Endothelial cell (in vitro differentiated cells): ENCODE results near the gene RAB28. TPM values are rescaled to one million over a fixed set of nuclear protein-coding genes. Genes with fewer than 3 reads are reported as not detected.

ENCODE experiments used
- DNase-seq: peaks from one replicate; pipeline ENCODE4 v3.0.0; 2021; ENCODE audit warnings: low spot score
- H3K27ac Mint-ChIP-seq: one replicate; pipeline ENCODE4 v1.8.0; 2021; ENCODE audit warnings: mixed read lengths, inconsistent platforms; ENCODE audit not compliant: unreplicated experiment
- H3K27me3 Mint-ChIP-seq: one replicate; pipeline ENCODE4 v1.8.0; 2021; ENCODE audit warnings: mild to moderate bottlenecking, moderate library complexity, mixed read lengths, inconsistent platforms; ENCODE audit not compliant: unreplicated experiment
- H3K36me3 Mint-ChIP-seq: one replicate; pipeline ENCODE4 v1.8.0; 2021; ENCODE audit warnings: mild to moderate bottlenecking, low read depth, mixed read lengths, inconsistent platforms; ENCODE audit not compliant: unreplicated experiment
- H3K4me1 Mint-ChIP-seq: one replicate; pipeline ENCODE4 v1.8.0; 2021; ENCODE audit warnings: mild to moderate bottlenecking, mixed read lengths, inconsistent platforms; ENCODE audit not compliant: unreplicated experiment
- H3K4me3 Mint-ChIP-seq: one replicate; pipeline ENCODE4 v1.8.0; 2021; ENCODE audit warnings: mild to moderate bottlenecking, mixed read lengths, inconsistent platforms; ENCODE audit not compliant: unreplicated experiment
- H3K9me3 Mint-ChIP-seq: one replicate; pipeline ENCODE4 v1.8.0; 2021; ENCODE audit warnings: mixed read lengths, inconsistent platforms; ENCODE audit not compliant: unreplicated experiment
- total RNA-seq: library from RNA; stranded (reverse); fragmentation: NEBNext Ultra II Directional; extraction: Animal tissue kit (Norgen Biotek cat#: 25700); gene quantifications from one replicate; pipeline ENCODE4 v1.2.1, GENCODE V29; 2021; ENCODE audit not compliant: unreplicated experiment
- TF ChIP-seq, protein P1 (sequence below): fragments of 200-600 bp; sonication (generic); IDR thresholded peaks from one replicate; pipeline ENCODE4 v1.5.0; 2021; ENCODE audit warnings: antibody characterized with exemption; ENCODE audit not compliant: unreplicated experiment

RAB28 gene
- total RNA-seq, 1 donor from 2014 or later = 17.5 TPM

GRCh38 chr4:13511101-13511500 lies 27.0 kb upstream of the RAB28 start:
- H3K36me3 Mint-ChIP-seq = no peaks in the 10 kb centered on the region
- H3K4me3 Mint-ChIP-seq = no peak overlapping the region
- TF ChIP-seq, protein P1, sequence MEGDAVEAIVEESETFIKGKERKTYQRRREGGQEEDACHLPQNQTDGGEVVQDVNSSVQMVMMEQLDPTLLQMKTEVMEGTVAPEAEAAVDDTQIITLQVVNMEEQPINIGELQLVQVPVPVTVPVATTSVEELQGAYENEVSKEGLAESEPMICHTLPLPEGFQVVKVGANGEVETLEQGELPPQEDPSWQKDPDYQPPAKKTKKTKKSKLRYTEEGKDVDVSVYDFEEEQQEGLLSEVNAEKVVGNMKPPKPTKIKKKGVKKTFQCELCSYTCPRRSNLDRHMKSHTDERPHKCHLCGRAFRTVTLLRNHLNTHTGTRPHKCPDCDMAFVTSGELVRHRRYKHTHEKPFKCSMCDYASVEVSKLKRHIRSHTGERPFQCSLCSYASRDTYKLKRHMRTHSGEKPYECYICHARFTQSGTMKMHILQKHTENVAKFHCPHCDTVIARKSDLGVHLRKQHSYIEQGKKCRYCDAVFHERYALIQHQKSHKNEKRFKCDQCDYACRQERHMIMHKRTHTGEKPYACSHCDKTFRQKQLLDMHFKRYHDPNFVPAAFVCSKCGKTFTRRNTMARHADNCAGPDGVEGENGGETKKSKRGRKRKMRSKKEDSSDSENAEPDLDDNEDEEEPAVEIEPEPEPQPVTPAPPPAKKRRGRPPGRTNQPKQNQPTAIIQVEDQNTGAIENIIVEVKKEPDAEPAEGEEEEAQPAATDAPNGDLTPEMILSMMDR = no peak
- no peaks in the 10 kb centered on the region for H3K9me3 Mint-ChIP-seq
- no peak overlapping the region for H3K27ac Mint-ChIP-seq
- DNase-seq = no peak
- H3K4me1 Mint-ChIP-seq = peaks cover 10% of the 10 kb centered on the region
- H3K27me3 Mint-ChIP-seq = peaks cover 1% of the 10 kb centered on the region

DNA sequence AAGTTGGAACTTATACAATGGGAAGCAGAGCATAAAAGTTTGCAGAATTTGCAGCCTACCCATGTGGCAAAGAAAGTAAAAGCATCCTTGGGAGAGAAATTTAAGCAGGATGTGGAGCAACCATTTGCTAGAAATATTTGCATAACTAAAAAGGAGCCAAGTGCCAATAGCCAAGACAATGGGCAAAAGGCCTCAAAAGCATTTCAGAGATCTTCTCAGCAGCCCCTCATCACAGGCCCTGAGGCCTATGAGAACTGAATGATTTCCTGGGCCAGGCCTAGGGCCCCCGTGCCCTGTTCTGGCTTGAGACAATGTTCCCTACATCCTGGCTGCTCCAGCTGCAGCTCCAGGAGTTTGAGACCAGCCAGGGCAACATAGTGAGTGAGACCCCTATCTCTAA lies 25.3 kb upstream of the RAB28 start:
- Mint-ChIP-seq H3K27ac (no peak overlapping the region), H3K36me3 (no peaks in the 10 kb centered on the region), H3K9me3 (no peaks in the 10 kb centered on the region), H3K27me3 (peaks cover 1% of the 10 kb centered on the region), H3K4me1 (peaks cover 10% of the 10 kb centered on the region), H3K4me3 (no peak overlapping the region)
- DNase-seq = no peak
- TF ChIP-seq, protein P1 = no peak

- H3K27ac Mint-ChIP-seq = no peak overlapping the region
- no peaks in the 10 kb centered on the region for H3K4me1 Mint-ChIP-seq
- TF ChIP-seq, protein P1 = no peak
- peaks cover 2% of the 10 kb centered on the region for H3K27me3 Mint-ChIP-seq
- H3K36me3 Mint-ChIP-seq = no peaks in the 10 kb centered on the region
- no peak overlapping the region for H3K4me3 Mint-ChIP-seq
- no peaks in the 10 kb centered on the region for H3K9me3 Mint-ChIP-seq
- DNase-seq = no peak
Observed at GRCh38 chr4:13504374-13504773, 20.2 kb upstream of the RAB28 start.

- H3K36me3 Mint-ChIP-seq = no peaks in the 10 kb centered on the region
- H3K4me1 Mint-ChIP-seq = no peaks in the 10 kb centered on the region
- H3K4me3 Mint-ChIP-seq = no peak overlapping the region
- no peak overlapping the region for H3K27ac Mint-ChIP-seq
- TF ChIP-seq, protein P1 = no peak
- H3K9me3 Mint-ChIP-seq = no peaks in the 10 kb centered on the region
- H3K27me3 Mint-ChIP-seq = peaks cover 2% of the 10 kb centered on the region
- no peak for DNase-seq
Observed at GRCh38 chr4:13498469-13498868, 14.3 kb upstream of the RAB28 start.

- H3K27ac Mint-ChIP-seq = no peak overlapping the region
- no peaks in the 10 kb centered on the region for H3K9me3 Mint-ChIP-seq
- TF ChIP-seq, protein P1 = no peak
- no peak overlapping the region for H3K4me3 Mint-ChIP-seq
- H3K36me3 Mint-ChIP-seq = no peaks in the 10 kb centered on the region
- no peak for DNase-seq
- H3K27me3 Mint-ChIP-seq = no peaks in the 10 kb centered on the region
- no peaks in the 10 kb centered on the region for H3K4me1 Mint-ChIP-seq
Observed at GRCh38 chr4:13496605-13497004, 12.5 kb upstream of the RAB28 start.
